ENCODE data around the gene RIMS3.

The RIMS3 gene

DNA sequence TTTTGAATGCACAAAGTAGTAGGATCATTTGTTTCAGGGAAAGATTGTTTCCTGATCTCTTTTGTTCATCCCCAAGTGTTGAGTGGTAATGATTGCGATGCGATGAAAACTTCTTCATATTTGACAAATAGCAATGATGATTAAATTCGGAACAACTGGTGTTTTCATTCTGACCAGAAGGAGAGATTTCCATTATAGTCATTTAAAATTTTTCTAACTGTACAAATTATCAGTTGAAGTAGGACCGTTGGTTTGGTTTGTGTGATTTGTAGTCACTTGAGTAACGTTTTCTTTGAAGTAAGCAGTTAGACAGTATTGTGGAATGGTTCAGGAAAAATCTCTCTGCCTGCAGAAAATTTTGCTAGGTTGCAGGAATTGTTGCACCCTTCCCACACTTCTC, 32.0 kb upstream of the RIMS3 start:
- peaks cover 79% of the 10 kb centered on the region for H3K4me1 Mint-ChIP-seq
- no peaks in the 10 kb centered on the region for H3K9me3 Mint-ChIP-seq
- H3K27me3 Mint-ChIP-seq, result no peaks in the 10 kb centered on the region
- H3K36me3 Mint-ChIP-seq, result peaks cover 10% of the 10 kb centered on the region
- no peak overlapping the region for H3K27ac Mint-ChIP-seq
- H3K4me3 Mint-ChIP-seq, result peak overlapping the region; percentile 3

DNA sequence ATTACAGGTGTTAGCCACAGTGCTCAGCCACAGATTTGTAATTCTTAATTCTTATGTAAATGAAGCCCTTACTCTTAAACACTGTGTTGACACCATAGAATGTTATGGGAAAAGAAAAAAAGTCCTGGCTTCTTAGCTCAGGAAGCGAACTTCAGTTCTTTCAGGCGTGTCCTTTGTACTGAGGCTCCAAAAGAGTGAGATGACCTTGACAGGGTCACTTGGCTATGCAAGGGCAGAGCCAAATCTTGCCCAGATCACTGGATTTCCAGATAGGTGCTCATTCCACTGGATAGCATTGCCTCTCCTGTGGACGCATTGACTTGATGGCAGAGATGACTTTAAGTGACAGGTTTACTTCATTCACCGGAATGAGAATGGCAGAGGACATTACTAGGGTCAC, 30.8 kb upstream of the RIMS3 start:
- Mint-ChIP-seq H3K36me3 (peaks cover 10% of the 10 kb centered on the region), H3K4me1 (peaks cover 75% of the 10 kb centered on the region), H3K27ac (no peak overlapping the region), H3K9me3 (no peaks in the 10 kb centered on the region), H3K4me3 (no peak overlapping the region), H3K27me3 (no peaks in the 10 kb centered on the region)

- H3K4me1 Mint-ChIP-seq, result peaks cover 72% of the 10 kb centered on the region
- no peaks in the 10 kb centered on the region for H3K27me3 Mint-ChIP-seq
- H3K27ac Mint-ChIP-seq, result peak overlapping the region; percentile 84
- no peaks in the 10 kb centered on the region for H3K9me3 Mint-ChIP-seq
- peaks cover 10% of the 10 kb centered on the region for H3K36me3 Mint-ChIP-seq
- peak overlapping the region; percentile 52 for H3K4me3 Mint-ChIP-seq
Observed at GRCh38 chr1:40694353-40694874, 28.9 kb upstream of the RIMS3 start.

- no peaks in the 10 kb centered on the region for H3K9me3 Mint-ChIP-seq
- H3K27me3 Mint-ChIP-seq, result no peaks in the 10 kb centered on the region
- H3K4me3 Mint-ChIP-seq, result peak overlapping the region; percentile 98
- H3K27ac Mint-ChIP-seq, result peak overlapping the region; percentile 33
- H3K36me3 Mint-ChIP-seq, result peaks cover 10% of the 10 kb centered on the region
- H3K4me1 Mint-ChIP-seq, result peaks cover 66% of the 10 kb centered on the region
Observed at GRCh38 chr1:40693425-40693824, 27.9 kb upstream of the RIMS3 start.

- H3K36me3 Mint-ChIP-seq, result peaks cover 11% of the 10 kb centered on the region
- H3K4me3 Mint-ChIP-seq, result peak overlapping the region; percentile 98
- H3K27me3 Mint-ChIP-seq, result no peaks in the 10 kb centered on the region
- peaks cover 61% of the 10 kb centered on the region for H3K4me1 Mint-ChIP-seq
- peak overlapping the region; percentile 96 for H3K27ac Mint-ChIP-seq
- H3K9me3 Mint-ChIP-seq, result peaks cover 3% of the 10 kb centered on the region
Observed at GRCh38 chr1:40692429-40692895, 27.0 kb upstream of the RIMS3 start.

DNA sequence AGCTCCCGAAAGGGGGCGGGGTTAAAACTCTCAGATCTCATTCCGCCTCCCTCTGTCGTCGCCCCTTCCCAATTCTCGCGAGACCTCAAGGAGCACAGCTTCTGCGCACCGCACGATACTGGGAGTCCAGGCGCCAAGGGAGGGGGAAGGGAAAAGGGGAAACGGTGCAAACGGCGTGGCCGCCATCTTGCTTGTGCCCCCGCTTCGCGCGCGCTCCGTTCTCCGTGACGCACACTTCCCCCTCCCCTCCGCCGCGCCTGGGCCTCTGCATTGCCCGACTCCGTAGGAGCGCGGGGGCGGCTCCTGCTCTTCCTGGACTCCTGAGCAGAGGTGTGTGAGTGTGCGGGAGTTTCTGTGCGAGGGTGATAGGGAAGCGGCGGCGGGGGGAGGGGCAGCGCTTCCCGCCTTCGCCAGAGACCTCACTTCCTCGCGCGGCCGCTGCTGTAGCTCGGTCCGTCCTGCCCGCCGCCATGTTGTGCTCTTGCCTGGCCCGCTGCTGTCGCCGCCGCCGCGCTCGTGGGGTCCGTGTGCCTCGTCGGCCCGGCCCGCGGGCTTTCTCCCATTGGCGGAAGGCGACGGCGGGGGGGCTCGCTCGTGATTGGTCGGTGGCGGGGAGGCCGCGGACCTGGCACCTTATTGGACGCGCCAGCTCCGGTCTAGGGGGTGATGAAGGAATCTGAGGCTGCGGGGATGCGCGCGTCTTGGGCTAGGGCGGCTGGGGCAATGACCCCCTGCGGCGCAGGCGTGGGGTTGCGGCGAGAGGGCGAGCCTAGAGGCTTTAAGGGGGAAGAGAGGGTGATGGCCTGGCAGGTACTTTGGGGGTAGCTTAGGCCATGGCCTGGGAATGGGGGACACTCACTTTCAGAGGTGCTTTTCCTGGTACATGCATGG, 26.3 kb upstream of the RIMS3 start, which contains the start of gene NFYC:
Gene NFYC, plus strand, starts transcription at position 167 of the 891 bp plus-strand sequence. CDS start 47,140 bp downstream, outside the sequence.
- H3K27ac Mint-ChIP-seq, result peak within 1 kb of the TSS; percentile 96
- peak within 1 kb of the TSS; percentile 98 for H3K4me3 Mint-ChIP-seq
- H3K9me3 Mint-ChIP-seq, result peaks cover 3% of the 10 kb centered on the region
- peaks cover 8% of the 10 kb centered on the region for H3K36me3 Mint-ChIP-seq
- H3K4me1 Mint-ChIP-seq, result peaks cover 54% of the 10 kb centered on the region
- H3K27me3 Mint-ChIP-seq, result no peaks in the 10 kb centered on the region

- Mint-ChIP-seq H3K4me3 (peak overlapping the region; percentile 98), H3K4me1 (peaks cover 47% of the 10 kb centered on the region), H3K36me3 (peaks cover 9% of the 10 kb centered on the region), H3K27me3 (no peaks in the 10 kb centered on the region), H3K9me3 (peaks cover 3% of the 10 kb centered on the region), H3K27ac (peak overlapping the region; percentile 96)
Observed at GRCh38 chr1:40690771-40691537, 25.5 kb upstream of the RIMS3 start.

DNA sequence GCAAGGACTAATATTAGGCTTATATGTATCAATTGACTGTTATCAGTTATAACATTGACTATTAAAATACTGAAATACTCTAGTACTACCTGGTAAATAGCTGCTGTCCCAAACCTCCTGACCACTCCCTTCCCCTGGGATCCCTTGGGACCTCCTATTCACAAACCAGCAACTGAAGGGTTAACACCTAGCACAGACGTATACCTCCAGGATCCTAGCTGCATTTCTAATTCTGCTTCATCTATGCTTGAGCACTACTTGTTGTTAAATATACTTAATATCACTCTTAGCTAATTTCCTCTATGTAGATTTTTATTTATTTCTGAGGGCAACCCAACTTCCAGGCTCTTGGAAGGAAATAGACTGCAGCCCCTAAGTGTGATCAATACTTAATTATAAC, 24.3 kb upstream of the RIMS3 start:
- Mint-ChIP-seq H3K4me1 (peaks cover 43% of the 10 kb centered on the region), H3K9me3 (peaks cover 3% of the 10 kb centered on the region), H3K27me3 (no peaks in the 10 kb centered on the region), H3K36me3 (peaks cover 9% of the 10 kb centered on the region), H3K27ac (no peak overlapping the region), H3K4me3 (no peak overlapping the region)

DNA sequence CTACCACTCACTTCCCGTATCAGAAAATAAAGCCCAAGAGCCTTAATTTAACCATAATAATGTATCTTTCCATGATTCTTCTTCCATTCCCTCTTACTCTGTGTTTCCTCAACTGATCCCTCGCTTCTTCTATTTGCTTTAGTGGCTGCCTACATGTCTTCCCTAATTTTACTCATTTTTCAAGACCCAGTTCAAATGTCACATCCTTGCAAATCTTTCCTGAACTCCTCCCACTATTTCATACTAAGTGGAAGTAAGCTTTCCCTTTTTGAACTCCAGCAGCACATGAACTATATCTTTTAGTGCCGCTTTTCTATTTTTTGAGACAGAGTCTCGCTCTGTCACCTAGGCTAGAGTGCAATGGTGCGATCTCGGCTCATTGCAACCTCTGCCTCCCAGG, 22.2 kb upstream of the RIMS3 start:
- H3K9me3 Mint-ChIP-seq, result peaks cover 3% of the 10 kb centered on the region
- H3K27ac Mint-ChIP-seq, result no peak overlapping the region
- no peak overlapping the region for H3K4me3 Mint-ChIP-seq
- no peaks in the 10 kb centered on the region for H3K27me3 Mint-ChIP-seq
- H3K36me3 Mint-ChIP-seq, result peaks cover 9% of the 10 kb centered on the region
- H3K4me1 Mint-ChIP-seq, result peaks cover 22% of the 10 kb centered on the region

- Mint-ChIP-seq H3K4me1 (peaks cover 17% of the 10 kb centered on the region), H3K9me3 (peaks cover 3% of the 10 kb centered on the region), H3K27ac (no peak overlapping the region), H3K4me3 (no peak overlapping the region), H3K36me3 (peaks cover 9% of the 10 kb centered on the region), H3K27me3 (no peaks in the 10 kb centered on the region)
Observed at GRCh38 chr1:40687059-40687458, 21.6 kb upstream of the RIMS3 start.

GRCh38 chr1:40684669-40685068, 19.2 kb upstream of the RIMS3 start:
- H3K27ac Mint-ChIP-seq, result no peak overlapping the region
- H3K4me1 Mint-ChIP-seq, result peaks cover 4% of the 10 kb centered on the region
- peaks cover 3% of the 10 kb centered on the region for H3K9me3 Mint-ChIP-seq
- no peaks in the 10 kb centered on the region for H3K27me3 Mint-ChIP-seq
- no peak overlapping the region for H3K4me3 Mint-ChIP-seq
- H3K36me3 Mint-ChIP-seq, result peaks cover 9% of the 10 kb centered on the region

GRCh38 chr1:40679165-40679953, 13.9 kb upstream of the RIMS3 start:
- no peak overlapping the region for H3K4me3 Mint-ChIP-seq
- H3K9me3 Mint-ChIP-seq, result no peaks in the 10 kb centered on the region
- no peaks in the 10 kb centered on the region for H3K36me3 Mint-ChIP-seq
- no peaks in the 10 kb centered on the region for H3K27me3 Mint-ChIP-seq
- no peaks in the 10 kb centered on the region for H3K4me1 Mint-ChIP-seq
- no peak overlapping the region for H3K27ac Mint-ChIP-seq

DNA sequence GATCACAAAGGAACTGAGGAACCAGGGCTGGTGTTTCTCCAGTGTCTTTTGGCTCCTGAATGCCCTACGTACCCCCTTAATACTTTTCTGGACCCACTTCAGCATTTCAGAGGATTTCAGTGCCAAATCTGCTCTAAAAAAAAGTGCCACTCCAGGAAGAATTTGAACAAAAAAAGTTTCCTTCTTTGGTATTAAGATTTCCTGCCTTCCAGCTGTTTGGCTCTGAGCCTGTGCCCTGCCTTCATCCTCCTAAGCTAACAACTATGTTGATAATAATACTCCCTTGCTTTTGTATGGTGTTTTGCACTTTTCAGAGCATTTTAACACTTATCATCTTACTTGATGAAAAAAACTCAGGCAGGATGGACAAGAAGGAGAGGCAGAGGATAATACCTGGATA, 11.0 kb upstream of the RIMS3 start:
- Mint-ChIP-seq H3K27ac (no peak overlapping the region), H3K9me3 (no peaks in the 10 kb centered on the region), H3K4me1 (no peaks in the 10 kb centered on the region), H3K36me3 (no peaks in the 10 kb centered on the region), H3K27me3 (no peaks in the 10 kb centered on the region), H3K4me3 (no peak overlapping the region)

DNA sequence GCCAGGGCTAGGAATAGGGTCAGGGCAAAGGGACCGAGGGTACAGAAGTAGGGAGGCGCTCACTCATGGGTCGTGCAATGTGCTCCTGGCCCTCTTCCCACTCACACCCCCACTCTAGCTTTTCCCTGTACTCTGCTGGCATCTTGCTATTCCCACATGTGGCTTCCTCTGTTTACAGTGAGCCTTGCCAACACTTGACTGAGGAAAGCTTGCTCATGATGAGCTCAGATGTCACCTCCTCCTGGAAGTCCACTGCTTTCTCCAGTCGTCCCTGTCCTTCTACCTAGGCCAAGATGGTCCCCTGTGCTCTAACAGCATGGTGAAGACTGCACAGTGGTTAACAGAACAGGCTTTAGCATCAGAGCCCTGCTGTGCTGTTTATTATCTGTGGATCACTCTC, 8.0 kb upstream of the RIMS3 start:
- peaks cover 5% of the 10 kb centered on the region for H3K4me1 Mint-ChIP-seq
- H3K4me3 Mint-ChIP-seq, result no peak overlapping the region
- H3K36me3 Mint-ChIP-seq, result no peaks in the 10 kb centered on the region
- H3K27me3 Mint-ChIP-seq, result no peaks in the 10 kb centered on the region
- no peaks in the 10 kb centered on the region for H3K9me3 Mint-ChIP-seq
- no peak overlapping the region for H3K27ac Mint-ChIP-seq

All from activated naive CD4-positive, alpha-beta T cell treated with anti-CD3 and anti-CD28 coated beads, Interleukin-2, amount 50 U/mL, for 24 hours (primary cell).